WTC11 (cell line): ENCODE results near the gene PDLIM5. TPM values are rescaled to one million over a fixed set of nuclear protein-coding genes. Genes with fewer than 3 reads are reported as not detected.
"Not testable (repeated sequence)": the region's sequence is repeated elsewhere in the genome, so short reads cannot be mapped to it uniquely, and the experiment has no call there.

Source experiments
- ATAC-seq: fragments of 200-7000 bp; cut with Tn5 transposase; 2 replicates; pipeline ENCODE4 v1.10.0; 2021; ENCODE audit warnings: mild to moderate bottlenecking, moderate library complexity
- CTCF ChIA-PET: fragments of 300-600 bp; sonication (Branson Sonifier 250); formaldehyde crosslinking; loops from one replicate; lab custom pipeline; 2021; ENCODE audit warnings: antibody characterized with exemption; lab: Charles Lee
- POLR2A ChIA-PET: fragments of 350-600 bp; sonication (Branson Sonifier 250); formaldehyde crosslinking; loops from one replicate; lab custom pipeline; 2021; ENCODE audit warnings: antibody characterized with exemption; lab: Charles Lee
- DNase-seq: peaks from one replicate; pipeline ENCODE4 v3.0.0; 2021; ENCODE audit warnings: low spot score
- H3K27ac Mint-ChIP-seq: 2 replicates; pipeline ENCODE4 v1.8.0; 2021; ENCODE audit warnings: mixed read lengths
- H3K27me3 Mint-ChIP-seq: 2 replicates; pipeline ENCODE4 v1.8.0; 2021; ENCODE audit warnings: low read depth, mild to moderate bottlenecking, moderate library complexity, mixed read lengths
- H3K36me3 Mint-ChIP-seq: 2 replicates; pipeline ENCODE4 v1.8.0; 2021; ENCODE audit warnings: mixed read lengths
- H3K4me1 Mint-ChIP-seq: 2 replicates; pipeline ENCODE4 v1.8.0; 2022; ENCODE audit warnings: mixed read lengths
- H3K4me3 Mint-ChIP-seq: 2 replicates; pipeline ENCODE4 v1.8.0; 2021; ENCODE audit warnings: mild to moderate bottlenecking, moderate library complexity, mixed read lengths
- H3K9me3 Mint-ChIP-seq: 2 replicates; pipeline ENCODE4 v1.8.0; 2021; ENCODE audit warnings: mixed read lengths
- ATF3 ChIP-seq: sonication (generic); formaldehyde crosslinking; conservative IDR thresholded peaks from 2 replicates; pipeline ENCODE4 v1.8.1; 2022; ENCODE audit warnings: mild to moderate bottlenecking, missing genetic modification reagents
- ERG ChIP-seq: fragments of 250-450 bp; sonication (Bioruptor Pico); IDR thresholded peaks from 2 replicates; pipeline ENCODE4 v1.8.0; 2021; ENCODE audit warnings: mild to moderate bottlenecking
- ESRRA ChIP-seq: sonication (generic); formaldehyde crosslinking; IDR thresholded peaks from 2 replicates; pipeline ENCODE4 v1.8.1; 2022; ENCODE audit warnings: mild to moderate bottlenecking, missing genetic modification reagents, borderline replicate concordance
- GABPB1 ChIP-seq: sonication (generic); formaldehyde crosslinking; IDR thresholded peaks from 2 replicates; pipeline ENCODE4 v1.8.1; 2023; ENCODE audit warnings: mild to moderate bottlenecking, missing genetic modification reagents
- GRHL2 ChIP-seq: fragments of 250-450 bp; sonication (Bioruptor Pico); IDR thresholded peaks from 2 replicates; pipeline ENCODE4 v1.8.0; 2022; ENCODE audit warnings: mild to moderate bottlenecking, moderate library complexity; ENCODE audit not compliant: insufficient replicate concordance, severe bottlenecking
- HMGA2 ChIP-seq: fragments of 250-450 bp; sonication (Bioruptor Pico); IDR thresholded peaks from 2 replicates; pipeline ENCODE4 v1.4.0; 2021; ENCODE audit warnings: mild to moderate bottlenecking, moderate library complexity
- IRF1 ChIP-seq: sonication (generic); formaldehyde crosslinking; IDR thresholded peaks from 2 replicates; pipeline ENCODE4 v1.8.0; 2023; ENCODE audit warnings: missing genetic modification reagents
- JAZF1 ChIP-seq: fragments of 250-450 bp; sonication (Bioruptor Pico); IDR thresholded peaks from 2 replicates; pipeline ENCODE4 v1.9.0; 2021; ENCODE audit warnings: moderate library complexity, mild to moderate bottlenecking, inconsistent platforms
- JUN ChIP-seq: sonication (generic); formaldehyde crosslinking; IDR thresholded peaks from 2 replicates; pipeline ENCODE4 v1.8.0; 2023; ENCODE audit warnings: mild to moderate bottlenecking, missing genetic modification reagents
- MAX ChIP-seq: sonication (generic); formaldehyde crosslinking; IDR thresholded peaks from 2 replicates; pipeline ENCODE4 v1.8.0; 2022; ENCODE audit warnings: mild to moderate bottlenecking, missing genetic modification reagents
- NFATC4 ChIP-seq: fragments of 250-450 bp; sonication (Bioruptor Pico); IDR thresholded peaks from 2 replicates; pipeline ENCODE4 v1.9.0; 2021; ENCODE audit warnings: mild to moderate bottlenecking
- NFYB ChIP-seq: sonication (generic); formaldehyde crosslinking; conservative IDR thresholded peaks from 2 replicates; pipeline ENCODE4 v1.8.0; 2022; ENCODE audit warnings: low read depth, missing genetic modification reagents
- PREB ChIP-seq: sonication (generic); formaldehyde crosslinking; IDR thresholded peaks from 2 replicates; pipeline ENCODE4 v1.8.1; 2022; ENCODE audit warnings: mild to moderate bottlenecking, missing genetic modification reagents, moderate library complexity, borderline replicate concordance
- SMAD3 ChIP-seq: sonication (generic); formaldehyde crosslinking; IDR thresholded peaks from 2 replicates; pipeline ENCODE4 v1.8.0; 2022; ENCODE audit warnings: missing genetic modification reagents, mild to moderate bottlenecking, borderline replicate concordance
- SMAD4 ChIP-seq: sonication (generic); formaldehyde crosslinking; IDR thresholded peaks from 2 replicates; pipeline ENCODE4 v1.8.0; 2022; ENCODE audit warnings: mild to moderate bottlenecking, missing genetic modification reagents
- SOX15 ChIP-seq: fragments of 250-450 bp; sonication (Bioruptor Pico); IDR thresholded peaks from 2 replicates; pipeline ENCODE4 v1.9.0; 2021; ENCODE audit warnings: mild to moderate bottlenecking
- SP1 ChIP-seq: sonication (generic); formaldehyde crosslinking; conservative IDR thresholded peaks from 2 replicates; pipeline ENCODE4 v1.8.1; 2022; ENCODE audit warnings: missing genetic modification reagents
- TCF7 ChIP-seq: sonication (generic); formaldehyde crosslinking; IDR thresholded peaks from 2 replicates; pipeline ENCODE4 v1.8.0; 2022; ENCODE audit warnings: mild to moderate bottlenecking, low read depth, missing genetic modification reagents, moderate library complexity
- TEAD4 ChIP-seq: sonication (generic); formaldehyde crosslinking; IDR thresholded peaks from 2 replicates; pipeline ENCODE4 v1.8.0; 2022; ENCODE audit warnings: mild to moderate bottlenecking, missing genetic modification reagents
- ZNF138 ChIP-seq: sonication (generic); formaldehyde crosslinking; conservative IDR thresholded peaks from 2 replicates; pipeline ENCODE4 v1.8.1; 2022; ENCODE audit warnings: mild to moderate bottlenecking, moderate library complexity, missing genetic modification reagents
- ZNF219 ChIP-seq: sonication (generic); formaldehyde crosslinking; IDR thresholded peaks from 2 replicates; pipeline ENCODE4 v1.8.0; 2023; ENCODE audit warnings: missing genetic modification reagents, mild to moderate bottlenecking, borderline replicate concordance
- ZNF232 ChIP-seq: sonication (generic); formaldehyde crosslinking; IDR thresholded peaks from 2 replicates; pipeline ENCODE4 v1.8.0; 2022; ENCODE audit warnings: mild to moderate bottlenecking, missing genetic modification reagents
- ZNF263 ChIP-seq: sonication (generic); formaldehyde crosslinking; IDR thresholded peaks from 2 replicates; pipeline ENCODE4 v1.8.1; 2022; ENCODE audit warnings: low read depth, mild to moderate bottlenecking, moderate library complexity, missing genetic modification reagents
- ZNF281 ChIP-seq: sonication (generic); formaldehyde crosslinking; IDR thresholded peaks from 2 replicates; pipeline ENCODE4 v1.8.0; 2023; ENCODE audit warnings: mild to moderate bottlenecking, missing genetic modification reagents
- ZNF423 ChIP-seq: fragments of 250-450 bp; sonication (Bioruptor Pico); IDR thresholded peaks from 2 replicates; pipeline ENCODE4 v2.1.2; 2022; ENCODE audit warnings: mild to moderate bottlenecking, moderate library complexity
- ZNF671 ChIP-seq: fragments of 250-450 bp; sonication (Bioruptor Pico); IDR thresholded peaks from 2 replicates; pipeline ENCODE4 v1.8.0; 2021; ENCODE audit warnings: mild to moderate bottlenecking
- total RNA-seq: library from RNA; stranded (reverse); gene quantifications from 3 replicates; pipeline ENCODE4 v1.2.3, GENCODE V29; 2021

Gene PDLIM5
- total RNA-seq, 1 experiment from 2014 or later: 51.5 TPM

- H3K27me3 Mint-ChIP-seq: no peaks in the 10 kb centered on the region
- POLR2A ChIA-PET: no interaction called here
- no peak overlapping the region for H3K4me3 Mint-ChIP-seq
- no peak overlapping the region for H3K27ac Mint-ChIP-seq
- DNase-seq (no peak), ATAC-seq (no peak)
- H3K4me1 Mint-ChIP-seq: peaks cover 17% of the 10 kb centered on the region
- CTCF ChIA-PET: interaction anchor here (1.1 kb wide), 1 partner anchor 99 kb away, joined by 3 read pairs; the partner anchor contains the start of gene PDLIM5
- H3K36me3 Mint-ChIP-seq: no peaks in the 10 kb centered on the region
- H3K9me3 Mint-ChIP-seq: peaks cover 9% of the 10 kb centered on the region
- TF ChIP-seq PREB (CRISPR knock-in tag): no peak
- no peak for TF ChIP-seq NFYB (CRISPR knock-in tag)
- no peak for TF ChIP-seq ESRRA (CRISPR knock-in tag)
- no peak for TF ChIP-seq SOX15 (CRISPR knock-in tag)
- no peak for TF ChIP-seq SMAD4 (CRISPR knock-in tag)
- no peak for TF ChIP-seq TCF7 (CRISPR knock-in tag)
- TF ChIP-seq ERG (CRISPR knock-in tag): no peak
- no peak for TF ChIP-seq JAZF1 (CRISPR knock-in tag)
- no peak for TF ChIP-seq ZNF219 (CRISPR knock-in tag)
- TF ChIP-seq JUN (CRISPR knock-in tag): no peak
- TF ChIP-seq ATF3: no peak
- no peak for TF ChIP-seq SP1 (CRISPR knock-in tag)
- TF ChIP-seq GABPB1: no peak
- TF ChIP-seq HMGA2 (CRISPR knock-in tag): no peak
- TF ChIP-seq ZNF138 (CRISPR knock-in tag): no peak
- TF ChIP-seq ZNF232 (CRISPR knock-in tag): no peak
- no peak for TF ChIP-seq IRF1
- no peak for TF ChIP-seq SMAD3
- TF ChIP-seq ZNF423: no peak
- no peak for TF ChIP-seq NFATC4 (CRISPR knock-in tag)
These were observed 99.1 kb downstream of the PDLIM5 start for GRCh38 chr4:94550851-94551250.

GRCh38 chr4:94551643-94552564 is 100.2 kb downstream of the PDLIM5 start:
- ChIA-PET CTCF (interaction anchor here (1.1 to 1.8 kb wide), 2 partner anchors 100 to 145 kb away, joined by 3 to 5 read pairs; partner anchors contain the start of gene PDLIM5), POLR2A (no interaction called here)
- Mint-ChIP-seq H3K4me1 (peaks cover 17% of the 10 kb centered on the region), H3K27ac (no peak overlapping the region), H3K36me3 (no peaks in the 10 kb centered on the region), H3K27me3 (no peaks in the 10 kb centered on the region), H3K4me3 (no peak overlapping the region), H3K9me3 (peaks cover 19% of the 10 kb centered on the region)
- DNase-seq: no peak
- no peak for ATAC-seq
- TF ChIP-seq ZNF671 (no peak), ZNF263 (CRISPR knock-in tag) (no peak), MAX (CRISPR knock-in tag) (no peak), IRF1 (no peak), ZNF281 (CRISPR knock-in tag) (no peak), GRHL2 (no peak), TEAD4 (no peak), ZNF232 (CRISPR knock-in tag) (no peak)

- H3K27ac Mint-ChIP-seq, DNase-seq, POLR2A ChIA-PET, H3K36me3 Mint-ChIP-seq, CTCF ChIA-PET, H3K4me1 Mint-ChIP-seq, ATAC-seq, H3K27me3 Mint-ChIP-seq, H3K4me3 Mint-ChIP-seq: not testable (repeated sequence)
- peaks cover 15% of the 10 kb centered on the region for H3K9me3 Mint-ChIP-seq
These were observed 104.3 kb downstream of the PDLIM5 start for GRCh38 chr4:94556047-94556446.
